Caco-2 (cell line): ENCODE results near the gene GNS. TPM values are rescaled to one million over a fixed set of nuclear protein-coding genes. Genes with fewer than 3 reads are reported as not detected.

Experiments
- BruUV-seq: library from RNA; stranded (reverse); fragments of 400-500 nt; replicated peaks from 2 replicates; lab custom pipeline; 2021; lab: Mats Ljungman, UMichigan
- CTCF ChIA-PET: fragments of 300-600 bp; sonication (Branson Sonifier 250); formaldehyde crosslinking; loops from one replicate; lab custom pipeline; 2022; ENCODE audit warnings: antibody characterized with exemption; lab: Charles Lee
- POLR2A ChIA-PET: fragments of 300-600 bp; sonication (Branson Sonifier 250); formaldehyde crosslinking; loops from one replicate; lab custom pipeline; 2022; ENCODE audit warnings: antibody characterized with exemption; lab: Charles Lee
- DNase-seq, 2 experiments: peaks; one replicate each; pipeline versions ENCODE4 v3.0.0 to v3.0.0-alpha.2; 2020 to 2022
- H3K27me3 ChIP-seq: replicated peaks from 2 replicates; pipeline ENCODE4 v1.6.0; 2011; ENCODE audit warnings: low read length; ENCODE audit not compliant: control insufficient read depth, insufficient read depth
- H3K36me3 ChIP-seq: 2 replicates; pipeline ENCODE4 v1.5.1; 2011; ENCODE audit warnings: low read length; ENCODE audit not compliant: control insufficient read depth, insufficient read depth
- H3K4me1 ChIP-seq: fragments of 250-450 bp; sonication (Bioruptor Pico); 2 replicates; pipeline ENCODE4 v1.5.1; 2020; ENCODE audit warnings: mild to moderate bottlenecking
- H3K4me3 ChIP-seq: 2 replicates; pipeline ENCODE4 v1.5.1; 2011; ENCODE audit warnings: low read depth, mild to moderate bottlenecking, control low read depth, low read length
- H3K9me3 ChIP-seq: fragments of 250-450 bp; sonication (Bioruptor Pico); 2 replicates; pipeline ENCODE4 v1.5.1; 2020; ENCODE audit warnings: mild to moderate bottlenecking, moderate library complexity
- H3K27ac Mint-ChIP-seq: one replicate; pipeline ENCODE4 v1.8.0; 2022; ENCODE audit warnings: mixed read lengths; ENCODE audit not compliant: unreplicated experiment
- H3K27me3 Mint-ChIP-seq: one replicate; pipeline ENCODE4 v1.8.0; 2022; ENCODE audit warnings: mixed read lengths; ENCODE audit not compliant: insufficient read depth, unreplicated experiment
- H3K36me3 Mint-ChIP-seq: one replicate; pipeline ENCODE4 v1.8.0; 2022; ENCODE audit warnings: mild to moderate bottlenecking, mixed read lengths; ENCODE audit not compliant: insufficient read depth, unreplicated experiment
- H3K4me1 Mint-ChIP-seq: one replicate; pipeline ENCODE4 v1.8.0; 2022; ENCODE audit warnings: low read depth, mixed read lengths; ENCODE audit not compliant: unreplicated experiment
- H3K4me3 Mint-ChIP-seq: one replicate; pipeline ENCODE4 v1.8.0; 2022; ENCODE audit warnings: mild to moderate bottlenecking, moderate library complexity, mixed read lengths; ENCODE audit not compliant: unreplicated experiment
- H3K9me3 Mint-ChIP-seq: one replicate; pipeline ENCODE4 v1.8.0; 2022; ENCODE audit warnings: mixed read lengths; ENCODE audit not compliant: unreplicated experiment
- CTCF ChIP-seq, 2 experiments: fragments of 200-600 bp in 1 of 2; IDR thresholded peaks; 1 replicate in 1 of 2; 2 replicates in 1 of 2; pipeline versions ENCODE4 v1.5.1 to v1.8.0; 2011 to 2022; ENCODE audit warnings: antibody characterized with exemption in 1 of 2, control low read depth in 1 of 2, inconsistent platforms in 1 of 2, low read depth in 1 of 2, low read length in 1 of 2, mild to moderate bottlenecking in 1 of 2, moderate library complexity in 1 of 2; ENCODE audit not compliant: insufficient read depth in 1 of 2, severe bottlenecking in 1 of 2, unreplicated experiment in 1 of 2
- intact Hi-C: fragments of 100-400 bp; cut with micrococcal nuclease; formaldehyde crosslinking; loops from one replicate; pipeline ENCODE4 v1.10.0; 2022; ENCODE audit not compliant: unreplicated experiment
- total RNA-seq: library from RNA; stranded (reverse); gene quantifications from 2 replicates; pipeline ENCODE4 v1.2.3, GENCODE V29; 2022

Gene GNS
- total RNA-seq, 1 experiment from 2014 or later: 75.1 TPM

DNA sequence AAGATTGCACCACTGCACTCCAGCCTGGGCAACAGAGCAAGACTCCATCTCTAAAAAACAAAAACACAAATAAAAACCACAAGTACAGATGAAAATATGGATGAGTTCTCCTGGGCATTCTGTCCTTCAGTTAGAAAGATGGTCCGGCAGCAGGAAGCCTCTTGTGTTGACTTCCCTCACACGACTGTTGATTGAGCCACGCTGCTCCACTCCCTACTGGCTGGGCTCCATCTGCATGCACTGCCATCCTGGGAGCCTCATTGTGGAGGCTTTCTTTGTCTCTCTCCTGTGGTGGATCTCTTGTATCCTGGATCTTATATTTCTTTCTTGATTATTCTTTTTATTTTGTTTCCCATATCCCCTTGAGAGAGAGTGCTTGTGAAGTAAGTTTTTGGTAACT is 34.4 kb upstream of the GNS start:
- H3K4me1 ChIP-seq: peaks cover 37% of the 10 kb centered on the region
- H3K36me3 Mint-ChIP-seq: no peaks in the 10 kb centered on the region
- peaks cover 34% of the 10 kb centered on the region for H3K4me1 Mint-ChIP-seq
- no peaks in the 10 kb centered on the region for H3K27me3 ChIP-seq
- ChIA-PET CTCF (no interaction called here), POLR2A (no interaction called here)
- no peaks in the 10 kb centered on the region for H3K36me3 ChIP-seq
- no peak overlapping the region for H3K4me3 Mint-ChIP-seq
- no peaks in the 10 kb centered on the region for H3K9me3 ChIP-seq
- no TSS peak for BruUV-seq
- intact Hi-C loops: no loop called here
- H3K4me3 ChIP-seq: no peak overlapping the region
- no peak for DNase-seq
- no peaks in the 10 kb centered on the region for H3K9me3 Mint-ChIP-seq
- H3K27me3 Mint-ChIP-seq: no peaks in the 10 kb centered on the region
- TF ChIP-seq CTCF (IDR thresholded peaks at IDR 0.05; ENCODE audit: insufficient read depth in 1 of 2, low read depth in 1 of 2, low read length in 1 of 2, severe bottlenecking in 1 of 2, unreplicated experiment in 1 of 2): no peak
- H3K27ac Mint-ChIP-seq: no peak overlapping the region

GRCh38 chr12:64792128-64792527 is 32.9 kb upstream of the GNS start:
- POLR2A ChIA-PET: no interaction called here
- Mint-ChIP-seq H3K4me3 (no peak overlapping the region), H3K27ac (no peak overlapping the region), H3K27me3 (no peaks in the 10 kb centered on the region), H3K4me1 (peaks cover 25% of the 10 kb centered on the region), H3K9me3 (no peaks in the 10 kb centered on the region), H3K36me3 (no peaks in the 10 kb centered on the region)
- Histone ChIP-seq H3K36me3 (no peaks in the 10 kb centered on the region), H3K9me3 (no peaks in the 10 kb centered on the region), H3K4me1 (peaks cover 31% of the 10 kb centered on the region), H3K4me3 (no peak overlapping the region), H3K27me3 (no peaks in the 10 kb centered on the region)
- CTCF ChIA-PET: no interaction called here
- BruUV-seq: no TSS peak
- TF ChIP-seq CTCF (IDR thresholded peaks at IDR 0.05; ENCODE audit: insufficient read depth in 1 of 2, low read depth in 1 of 2, low read length in 1 of 2, severe bottlenecking in 1 of 2, unreplicated experiment in 1 of 2): no peak
- DNase-seq: no peak
- intact Hi-C loops: no loop called here

DNA sequence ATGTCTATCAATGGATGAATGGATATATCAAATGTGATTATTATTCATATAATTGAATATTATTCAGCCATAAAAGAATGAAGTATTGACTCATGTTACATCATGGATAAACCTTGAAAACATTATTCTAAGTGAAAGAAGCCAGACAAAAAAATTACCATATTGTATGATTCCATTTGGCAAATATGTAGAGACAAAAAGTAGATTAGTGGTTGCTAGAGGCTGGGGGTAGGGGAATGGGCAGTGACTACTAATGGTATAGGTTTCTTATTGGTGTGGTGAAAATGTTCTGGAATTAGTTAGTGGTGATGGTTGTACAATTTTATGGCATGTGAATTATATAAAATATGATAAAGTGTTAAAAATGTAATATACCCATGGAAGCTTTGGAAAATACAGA is 31.8 kb upstream of the GNS start:
- DNase-seq: no peak
- BruUV-seq: no TSS peak
- Histone ChIP-seq H3K4me1 (peaks cover 22% of the 10 kb centered on the region), H3K9me3 (no peaks in the 10 kb centered on the region), H3K4me3 (no peak overlapping the region), H3K36me3 (no peaks in the 10 kb centered on the region), H3K27me3 (no peaks in the 10 kb centered on the region)
- Mint-ChIP-seq H3K4me3 (no peak overlapping the region), H3K9me3 (no peaks in the 10 kb centered on the region), H3K4me1 (peaks cover 24% of the 10 kb centered on the region), H3K27me3 (no peaks in the 10 kb centered on the region), H3K27ac (no peak overlapping the region), H3K36me3 (no peaks in the 10 kb centered on the region)
- no peak for TF ChIP-seq CTCF (IDR thresholded peaks at IDR 0.05; ENCODE audit: insufficient read depth in 1 of 2, low read depth in 1 of 2, low read length in 1 of 2, severe bottlenecking in 1 of 2, unreplicated experiment in 1 of 2)
- CTCF ChIA-PET: interaction anchor here (1.5 kb wide), 1 partner anchor 10 kb away, joined by 3 read pairs; no protein-coding TSS in a partner anchor
- intact Hi-C loops: no loop called here
- POLR2A ChIA-PET: no interaction called here
